ENCODE results near the gene C16orf54.
A peak's percentile ranks its signal among the peaks of the same experiment; 100 is the strongest.
"Not testable (repeated sequence)": the region's sequence is repeated elsewhere in the genome, so short reads cannot be mapped to it uniquely, and the experiment has no call there.

The C16orf54 gene

DNA sequence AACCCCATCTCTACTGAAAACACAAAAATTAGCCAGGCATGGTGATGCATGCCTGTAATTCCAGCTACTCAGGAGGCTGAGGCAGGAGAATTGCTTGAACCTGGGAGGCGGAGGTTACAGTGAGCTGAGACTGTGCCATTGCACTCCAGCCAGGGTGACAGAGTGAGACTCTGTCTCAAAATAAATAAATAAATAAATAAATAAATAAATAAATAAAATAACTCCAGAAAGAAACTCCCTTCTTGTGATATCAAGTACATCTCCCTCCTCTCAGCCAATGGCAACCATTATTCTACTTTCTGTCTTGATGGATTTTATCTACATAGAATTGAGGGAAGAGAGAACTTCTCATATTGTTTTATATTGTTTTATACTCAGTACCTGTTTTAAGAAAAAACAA is 38.6 kb downstream of the C16orf54 start:
- DNase-seq = not testable (repeated sequence)

DNA sequence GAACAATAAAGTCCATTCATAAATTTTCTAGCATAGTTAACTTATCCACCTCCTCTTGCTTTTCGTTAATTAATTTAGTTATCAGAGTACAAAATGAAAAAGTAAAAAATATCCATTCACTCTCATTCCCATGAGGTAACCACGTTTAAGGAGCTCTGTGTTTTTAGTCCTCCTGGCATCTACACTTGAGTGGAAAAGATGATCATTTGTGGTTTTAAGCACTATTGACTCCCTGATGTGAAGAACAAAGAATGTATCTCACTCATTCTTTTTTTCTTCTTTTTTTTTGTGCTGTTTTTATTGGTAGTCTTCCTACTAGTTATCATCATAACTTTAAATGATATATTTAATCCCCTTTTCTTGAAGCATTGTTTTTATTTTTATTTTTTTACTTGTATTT is 40.8 kb downstream of the C16orf54 start:
- DNase-seq = no peak

- DNase-seq = no peak
Measured at GRCh38 chr16:29702269-29702668, 43.5 kb downstream of the C16orf54 start.

DNA sequence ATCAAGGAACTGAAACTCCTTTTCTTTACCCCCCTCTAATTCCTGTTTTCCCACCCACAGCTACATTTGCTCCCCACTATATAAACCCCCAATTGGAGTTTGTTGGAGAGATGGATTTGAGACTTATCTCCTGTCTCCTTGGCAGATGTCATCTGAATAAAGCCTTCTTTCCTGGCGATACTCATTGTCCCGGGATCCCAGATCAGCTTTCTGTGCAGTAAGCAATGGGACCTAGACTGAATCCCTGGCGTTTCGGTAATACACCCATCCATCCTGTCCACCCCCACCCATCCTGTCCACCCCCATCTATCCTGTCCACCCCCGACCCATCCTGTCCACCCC is 44.6 kb downstream of the C16orf54 start:
- no peak for DNase-seq

GRCh38 chr16:29700253-29700987 is 45.4 kb downstream of the C16orf54 start:
- DNase-seq = peak; percentile 86

GRCh38 chr16:29699324-29700219 is 46.2 kb downstream of the C16orf54 start:
- no peak for DNase-seq

DNA sequence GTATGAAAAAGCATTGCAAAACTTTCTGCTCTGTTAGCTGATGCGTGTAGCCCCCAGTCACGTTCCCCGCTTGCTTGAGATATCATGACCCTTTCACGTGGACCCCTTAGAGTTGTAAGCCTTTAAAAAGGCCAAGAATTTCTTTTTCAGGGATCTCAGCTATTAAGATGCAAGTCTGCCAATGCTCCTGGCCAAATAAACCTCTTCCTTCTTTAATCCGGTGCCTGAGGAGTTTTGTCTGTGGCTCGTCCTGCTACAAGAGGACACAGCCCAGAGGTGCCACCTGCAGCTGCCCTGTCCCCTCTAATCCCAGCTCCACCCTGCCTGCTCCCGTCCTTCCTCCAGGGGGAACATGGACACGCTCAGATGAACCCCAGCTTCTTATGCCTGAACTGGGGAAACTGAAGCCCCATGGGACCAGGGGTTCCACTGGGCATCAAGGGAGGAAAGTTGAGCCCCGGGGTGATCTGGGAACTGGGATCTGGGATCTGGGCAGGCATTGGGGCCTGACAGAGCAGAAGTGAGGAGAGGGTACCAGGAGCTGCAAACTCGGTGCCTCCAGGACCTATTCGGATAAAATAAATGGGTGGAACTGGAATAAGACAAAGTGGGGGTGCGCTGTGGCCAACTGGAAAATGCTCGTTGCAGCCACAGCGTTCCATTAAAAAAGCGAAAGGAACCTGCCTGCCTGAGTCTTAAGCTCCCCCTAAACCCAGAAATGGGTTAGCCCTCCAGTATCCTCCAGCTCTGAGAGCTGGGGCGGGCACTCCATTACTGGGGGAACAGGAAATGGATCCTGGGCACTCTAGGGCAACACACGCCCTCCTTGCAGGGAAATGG is 47.1 kb downstream of the C16orf54 start:
- no peak for DNase-seq

DNA sequence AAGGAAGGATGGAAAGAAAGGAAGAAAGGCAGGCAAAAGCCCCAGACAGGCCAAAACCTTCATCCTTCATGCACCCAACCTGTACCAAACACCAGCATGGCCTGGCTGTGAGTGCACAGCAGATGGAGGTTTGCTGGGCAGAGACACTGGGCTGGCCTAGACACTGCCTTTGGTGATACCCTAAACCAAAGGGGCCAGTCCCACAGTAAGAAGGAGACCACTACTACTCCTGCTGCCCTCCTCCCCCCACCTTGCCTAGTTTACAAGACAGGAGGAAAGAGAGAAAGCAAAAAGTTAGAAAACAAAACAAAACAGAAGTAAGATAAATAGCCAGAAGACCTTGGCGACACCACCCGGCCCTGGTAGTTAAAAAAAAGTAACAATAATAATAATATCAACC is 47.7 kb downstream of the C16orf54 start:
- DNase-seq = no peak

DNA sequence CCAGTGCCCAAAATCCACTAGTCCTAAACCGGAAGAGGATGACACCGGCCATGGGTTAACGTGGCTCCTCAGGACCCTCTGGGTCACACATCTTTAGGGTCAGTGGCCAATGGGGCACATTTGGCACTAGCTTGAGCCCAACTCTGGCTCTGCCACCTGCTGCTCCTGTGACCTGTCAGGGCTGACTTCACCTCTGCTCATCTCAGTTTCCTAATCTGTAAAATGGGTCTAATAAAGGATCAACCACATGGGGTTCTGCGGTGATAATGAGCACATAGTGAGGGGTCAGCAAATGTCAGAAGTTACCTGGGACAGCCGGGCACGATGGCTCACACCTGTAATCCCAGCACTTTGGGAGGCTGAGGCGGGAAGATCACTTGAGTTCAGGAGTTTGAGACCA is 48.4 kb downstream of the C16orf54 start:
- no peak for DNase-seq

DNA sequence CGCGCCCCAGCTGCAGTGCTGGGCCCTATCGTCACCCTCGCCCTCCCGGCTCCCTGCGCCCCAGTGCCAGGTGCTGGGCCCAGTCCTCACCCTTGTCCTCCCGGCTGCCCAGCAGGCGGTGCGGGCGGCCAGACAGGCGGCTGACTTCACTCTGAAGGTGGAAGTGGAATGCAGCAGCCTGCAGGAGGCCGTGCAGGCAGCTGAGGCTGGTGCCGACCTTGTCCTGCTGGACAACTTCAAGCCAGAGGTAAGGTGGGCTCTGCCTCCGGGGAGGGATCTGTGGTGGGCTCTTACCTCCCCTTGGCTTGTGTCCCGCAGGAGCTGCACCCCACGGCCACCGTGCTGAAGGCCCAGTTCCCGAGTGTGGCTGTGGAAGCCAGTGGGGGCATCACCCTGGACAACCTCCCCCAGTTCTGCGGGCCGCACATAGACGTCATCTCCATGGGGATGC is 48.9 kb downstream of the C16orf54 start:
- no peak for DNase-seq

DNA sequence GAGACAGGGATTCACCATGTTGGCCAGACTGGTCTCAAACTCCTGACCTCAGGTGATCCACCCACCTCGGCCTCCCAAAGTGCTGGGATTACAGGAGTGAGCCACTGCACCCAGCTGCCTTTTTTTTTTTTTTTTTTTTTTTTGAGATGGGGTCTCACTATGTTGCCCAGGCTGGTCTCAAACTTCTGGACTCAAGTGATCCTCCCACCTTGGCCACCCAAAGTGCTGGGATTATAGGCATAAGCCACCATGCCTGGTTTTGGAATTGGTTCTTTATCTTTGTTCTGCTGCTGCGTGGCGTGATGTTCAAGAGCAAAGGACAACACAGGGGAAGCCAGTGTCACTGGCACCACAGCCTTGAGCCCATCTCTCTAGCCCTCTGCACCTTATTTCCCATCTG is 50.1 kb downstream of the C16orf54 start:
- DNase-seq = not testable (repeated sequence)

GRCh38 chr16:29694384-29695195 is 51.2 kb downstream of the C16orf54 start:
- no peak for DNase-seq

GRCh38 chr16:29692606-29693005 is 53.2 kb downstream of the C16orf54 start:
- DNase-seq = not testable (repeated sequence)

All from EL (cell line).